VCaP (cell line): ENCODE data around the gene FGFR2.

Experiments
- H3K27ac ChIP-seq: fragments of 450-650 bp; 2 replicates; pipeline ENCODE4 v1.5.1; 2017
- TF ChIP-seq, protein P1 (sequence below): fragments of 450-650 bp; conservative IDR thresholded peaks from 2 replicates; pipeline ENCODE4 v1.5.1; 2017; ENCODE audit warnings: mild to moderate bottlenecking, moderate library complexity

FGFR2 gene

DNA sequence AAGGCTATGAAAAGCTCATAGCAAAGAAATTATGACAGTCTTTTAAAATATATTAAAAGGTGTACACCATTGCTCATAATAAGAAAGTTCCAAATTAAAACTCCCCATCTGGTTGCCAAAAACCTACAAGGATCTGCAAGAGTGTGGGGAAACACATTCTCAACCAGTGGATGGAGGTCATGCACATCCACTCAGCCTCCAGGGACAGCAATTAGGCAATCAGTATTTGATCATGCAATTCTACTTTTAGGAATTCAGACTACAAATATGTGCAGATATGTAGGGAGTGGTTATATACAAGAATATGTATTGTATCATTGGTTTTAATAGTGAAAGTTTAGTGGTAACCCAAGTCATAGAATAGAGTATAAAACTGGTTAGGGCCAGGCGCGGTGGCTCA, 157.8 kb downstream of the FGFR2 start:
- TF ChIP-seq, protein P1, sequence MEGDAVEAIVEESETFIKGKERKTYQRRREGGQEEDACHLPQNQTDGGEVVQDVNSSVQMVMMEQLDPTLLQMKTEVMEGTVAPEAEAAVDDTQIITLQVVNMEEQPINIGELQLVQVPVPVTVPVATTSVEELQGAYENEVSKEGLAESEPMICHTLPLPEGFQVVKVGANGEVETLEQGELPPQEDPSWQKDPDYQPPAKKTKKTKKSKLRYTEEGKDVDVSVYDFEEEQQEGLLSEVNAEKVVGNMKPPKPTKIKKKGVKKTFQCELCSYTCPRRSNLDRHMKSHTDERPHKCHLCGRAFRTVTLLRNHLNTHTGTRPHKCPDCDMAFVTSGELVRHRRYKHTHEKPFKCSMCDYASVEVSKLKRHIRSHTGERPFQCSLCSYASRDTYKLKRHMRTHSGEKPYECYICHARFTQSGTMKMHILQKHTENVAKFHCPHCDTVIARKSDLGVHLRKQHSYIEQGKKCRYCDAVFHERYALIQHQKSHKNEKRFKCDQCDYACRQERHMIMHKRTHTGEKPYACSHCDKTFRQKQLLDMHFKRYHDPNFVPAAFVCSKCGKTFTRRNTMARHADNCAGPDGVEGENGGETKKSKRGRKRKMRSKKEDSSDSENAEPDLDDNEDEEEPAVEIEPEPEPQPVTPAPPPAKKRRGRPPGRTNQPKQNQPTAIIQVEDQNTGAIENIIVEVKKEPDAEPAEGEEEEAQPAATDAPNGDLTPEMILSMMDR: no peak
- H3K27ac ChIP-seq: no peak overlapping the region

DNA sequence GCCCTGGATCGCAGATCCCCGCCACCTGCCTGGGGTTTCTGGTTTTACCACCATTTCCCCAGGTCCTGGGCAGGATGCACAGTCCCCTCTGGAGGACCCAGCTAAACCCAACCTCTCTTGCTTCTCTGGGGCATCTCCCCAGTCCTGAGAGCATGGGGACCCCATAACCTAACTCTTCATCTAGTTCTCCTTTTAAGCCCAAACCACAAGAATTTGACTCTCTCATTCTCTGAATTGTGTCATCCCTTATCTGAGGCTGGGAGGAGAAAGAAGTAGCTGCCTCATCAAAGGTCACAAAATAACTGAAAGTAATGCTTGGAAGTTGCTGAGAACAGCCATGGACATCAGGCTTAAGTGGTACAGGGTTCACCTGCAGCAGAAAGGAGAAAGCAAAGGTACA, 159.9 kb downstream of the FGFR2 start:
- H3K27ac ChIP-seq: no peak overlapping the region
- TF ChIP-seq, protein P1: no peak

DNA sequence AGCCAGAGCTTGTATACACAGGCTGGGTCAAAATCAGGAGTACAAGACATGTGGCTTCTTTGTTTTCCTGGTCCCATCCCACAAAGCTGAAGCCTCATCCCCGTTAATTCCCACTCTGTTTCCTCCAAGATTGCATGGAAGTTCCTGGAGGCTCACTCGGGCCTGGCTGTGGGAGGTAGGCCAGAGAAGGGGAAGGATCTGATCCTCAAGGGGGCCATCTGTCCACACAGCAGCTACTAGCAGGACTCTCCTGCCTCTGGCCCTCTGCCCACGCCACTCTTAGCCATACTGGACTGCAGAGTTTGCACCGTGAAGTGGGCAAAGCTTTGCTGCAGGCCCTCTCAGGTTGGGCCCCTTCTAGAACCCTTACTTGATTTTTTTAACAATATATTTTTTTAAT, 160.6 kb downstream of the FGFR2 start:
- no peak overlapping the region for H3K27ac ChIP-seq
- TF ChIP-seq, protein P1: no peak

DNA sequence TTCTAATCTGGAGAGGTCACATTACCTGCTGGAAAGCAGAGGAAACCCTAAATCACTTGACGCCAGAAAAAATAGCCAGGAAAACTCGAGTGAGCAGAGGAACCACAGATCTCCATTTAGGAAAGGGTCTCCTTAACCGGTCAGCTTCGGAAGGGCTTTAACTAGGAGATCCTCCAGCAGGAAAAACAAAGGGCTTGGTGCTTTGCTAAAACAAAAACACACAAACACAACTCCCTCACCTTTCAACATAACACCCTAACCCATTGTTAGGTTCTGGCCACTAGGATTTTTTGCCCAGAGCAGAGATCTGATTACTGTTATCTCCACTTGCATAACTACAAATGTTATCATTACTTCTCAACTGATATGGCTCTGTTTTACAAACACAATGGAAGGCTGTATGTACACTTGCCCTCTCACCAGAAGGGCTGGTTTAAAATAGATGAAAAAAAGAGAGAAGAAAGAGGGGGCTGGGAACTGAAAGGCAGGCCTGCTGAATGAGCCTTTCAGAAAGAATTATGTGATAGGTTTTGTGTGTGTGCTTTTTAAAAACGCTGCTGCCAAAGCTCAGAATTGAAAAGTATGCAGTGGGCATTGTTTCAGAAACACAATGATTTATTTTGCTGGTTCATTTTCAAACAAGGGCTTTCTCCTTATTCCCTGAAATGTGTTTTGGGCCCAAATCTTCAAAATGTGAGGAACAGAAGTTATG, 161.5 kb downstream of the FGFR2 start:
- TF ChIP-seq, protein P1: no peak
- no peak overlapping the region for H3K27ac ChIP-seq

DNA sequence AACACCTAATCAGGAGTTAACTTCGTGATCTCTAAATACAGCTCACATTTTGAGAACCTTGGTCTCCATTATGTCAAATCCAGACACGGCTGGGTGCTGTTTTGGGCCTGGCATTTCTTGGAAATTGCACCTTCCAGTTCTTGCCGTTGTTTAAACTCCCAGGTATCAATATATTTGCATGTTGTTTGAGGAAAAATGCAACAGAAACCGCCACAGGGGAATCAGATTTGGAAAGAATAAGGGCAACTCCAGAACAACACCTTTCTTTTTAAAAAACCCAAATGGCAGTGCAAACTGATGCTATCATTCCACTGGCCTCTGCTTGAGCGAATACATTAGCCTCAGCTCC, 162.0 kb downstream of the FGFR2 start:
- TF ChIP-seq, protein P1: no peak

DNA sequence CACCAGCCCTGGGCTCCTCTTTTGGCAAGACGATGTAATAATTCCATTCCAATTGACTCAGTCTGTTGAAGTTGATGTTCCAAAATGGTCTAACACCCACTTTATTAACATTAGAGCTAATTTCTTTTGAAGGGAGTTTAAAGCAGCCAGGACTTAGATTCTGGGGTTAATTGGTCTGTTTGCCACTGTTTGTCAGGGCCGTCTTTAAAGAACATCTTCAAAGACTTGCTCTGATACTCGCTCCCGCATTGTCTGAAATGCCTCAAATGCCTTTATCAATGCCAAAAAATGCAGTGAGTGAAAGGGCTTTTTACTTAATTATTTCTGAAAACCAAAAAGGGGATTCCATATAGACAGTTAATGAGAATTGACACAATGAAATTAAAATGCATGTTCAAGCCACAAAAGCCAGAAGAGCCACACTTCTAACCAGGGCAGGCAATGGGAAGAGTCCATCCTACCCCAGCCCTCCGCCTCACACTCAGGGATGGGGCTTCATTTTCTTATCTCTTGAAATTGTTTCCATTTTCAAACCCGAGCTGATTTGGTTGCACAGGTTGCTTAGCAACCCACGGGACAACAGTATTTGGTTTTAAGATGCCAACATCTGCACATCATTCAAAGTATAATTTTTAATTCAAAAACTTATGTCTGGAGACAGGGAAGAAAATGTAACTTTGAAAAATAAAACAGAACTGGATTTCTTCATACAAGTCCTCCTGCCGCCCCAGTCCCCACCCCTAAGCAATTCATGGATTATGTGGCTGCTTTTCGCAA, 163.0 kb downstream of the FGFR2 start:
- TF ChIP-seq, protein P1: no peak

More for the DNA sequence above, 162.0 kb downstream of the FGFR2 start:
- H3K27ac ChIP-seq: no peak overlapping the region

DNA sequence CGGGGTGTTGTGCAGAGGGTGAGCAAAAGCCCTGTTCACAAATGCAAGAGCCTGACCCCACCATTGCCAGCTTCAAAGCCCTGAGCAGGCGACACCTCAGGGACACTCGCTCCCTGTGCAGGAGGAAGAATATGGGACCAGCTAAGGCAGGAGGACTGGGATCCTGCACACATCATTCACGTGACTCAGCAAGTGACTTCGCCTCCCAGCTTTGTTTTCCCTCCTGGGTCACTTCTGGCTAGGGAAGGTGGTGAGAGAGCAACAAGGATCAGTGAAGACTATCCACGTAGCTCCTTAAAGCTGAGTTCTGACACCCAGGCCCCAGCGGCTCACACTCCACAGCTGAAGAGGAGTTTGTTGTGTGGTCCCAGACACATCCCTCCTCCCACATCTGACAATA, 164.3 kb downstream of the FGFR2 start:
- no peak overlapping the region for H3K27ac ChIP-seq
- TF ChIP-seq, protein P1: no peak

More for the DNA sequence above, 163.0 kb downstream of the FGFR2 start:
- no peak overlapping the region for H3K27ac ChIP-seq
